AML-193 (cell line): Measurements from ENCODE around the gene ST6GALNAC5.
"Not testable (repeated sequence)": the region's sequence is repeated elsewhere in the genome, so short reads cannot be mapped to it uniquely, and the experiment has no call there.

Experiments
- DNase-seq, 2 experiments: peaks; one replicate each; lab custom pipeline; 2025; lab: John Stamatoyannopoulos, UW

The ST6GALNAC5 gene

GRCh38 chr1:76867342-76868130 is at the start of gene ST6GALNAC5:
TSS of gene ST6GALNAC5 (plus strand) at chr1:76867480.
- DNase-seq: no peak

GRCh38 chr1:76820028-76820427 is 47.3 kb upstream of the ST6GALNAC5 start:
- no peak for DNase-seq

DNA sequence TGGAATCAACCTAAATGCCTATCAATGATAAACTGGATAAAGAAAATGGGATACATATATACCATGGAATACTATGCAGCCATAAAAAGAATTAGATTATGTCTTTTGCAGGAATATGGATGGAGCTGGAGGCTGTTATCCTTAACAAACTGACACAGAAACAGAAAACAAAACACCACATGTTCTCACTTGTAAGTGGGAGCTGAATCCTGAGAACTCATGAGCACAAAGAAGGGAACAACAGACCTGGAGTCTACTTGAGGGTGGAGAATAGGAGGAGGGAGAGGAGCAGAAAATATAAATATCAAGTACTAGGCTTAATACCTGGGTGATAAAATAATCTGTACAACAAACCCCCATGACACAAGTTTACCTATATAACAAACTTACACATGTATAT is 44.3 kb upstream of the ST6GALNAC5 start:
- not testable (repeated sequence) for DNase-seq

DNA sequence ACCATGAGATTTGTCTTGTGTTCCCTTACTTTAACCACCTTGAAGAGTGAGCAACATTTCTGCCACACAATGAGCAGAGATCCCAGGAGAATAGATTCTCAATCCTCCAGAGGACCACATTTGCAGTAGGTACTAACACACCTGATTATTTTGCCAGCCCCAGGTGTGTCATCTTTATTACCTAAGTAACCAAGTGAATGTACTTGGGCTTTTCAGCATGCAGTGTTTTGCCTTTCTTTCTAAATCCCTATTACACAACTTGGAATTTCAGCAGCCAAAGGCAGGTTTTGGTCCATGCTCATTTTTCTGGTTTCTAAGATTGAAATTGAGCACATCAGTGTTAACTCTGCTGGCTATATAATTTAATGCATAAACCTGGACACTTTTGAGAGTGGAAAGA is 43.2 kb upstream of the ST6GALNAC5 start:
- no peak for DNase-seq

DNA sequence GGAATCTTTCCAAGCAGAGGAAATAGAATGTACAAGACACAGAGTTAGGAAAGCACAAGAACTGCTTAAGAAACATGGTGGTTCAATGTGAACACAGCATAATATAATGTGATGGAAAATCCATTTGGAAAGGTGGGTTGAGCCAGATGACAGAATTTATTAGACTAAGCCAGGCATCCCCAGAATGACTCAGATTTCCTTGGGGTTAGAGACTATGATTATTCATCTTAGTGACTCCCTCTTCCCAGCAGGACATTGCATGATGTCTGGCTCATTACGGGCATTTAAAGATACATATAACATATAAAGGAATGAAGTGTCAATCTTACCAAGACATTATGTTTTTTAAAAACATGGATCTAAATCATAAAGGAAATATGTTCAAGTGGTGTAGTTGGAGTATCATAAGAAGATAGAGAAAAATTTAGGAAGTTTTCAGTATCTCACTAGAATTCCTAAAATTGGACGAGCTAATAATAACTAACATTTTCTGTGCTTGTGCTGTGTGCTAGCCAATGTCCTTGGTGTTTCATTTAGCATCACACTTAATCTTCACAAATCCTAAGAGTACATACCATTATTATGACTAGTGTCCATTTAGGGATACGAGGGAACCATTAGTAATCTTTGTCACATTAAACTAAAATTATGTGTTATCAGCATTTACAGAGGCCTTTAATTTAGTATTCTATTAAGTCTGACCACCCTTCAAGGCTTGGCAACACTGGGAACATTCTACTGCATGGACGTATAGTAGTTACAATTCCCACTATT is 41.0 kb upstream of the ST6GALNAC5 start:
- no peak for DNase-seq

DNA sequence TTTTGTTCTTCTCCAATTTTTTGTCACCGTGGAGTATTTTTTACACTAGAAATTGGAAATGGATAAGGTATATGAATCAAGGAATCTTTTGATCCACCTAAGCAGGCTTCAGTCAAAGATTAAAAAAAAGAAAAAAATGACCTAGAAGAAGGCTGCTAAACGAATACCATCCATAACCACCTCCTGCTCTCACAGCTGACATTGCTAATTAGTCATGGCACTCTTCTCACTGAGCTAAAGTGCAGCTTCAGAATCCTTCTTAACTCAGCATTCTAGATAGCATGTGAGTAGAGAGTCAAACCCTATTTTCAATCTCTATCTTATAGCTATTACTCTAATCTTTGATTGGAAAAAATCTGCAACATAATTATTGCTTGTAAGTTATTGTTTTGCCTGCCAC is 40.2 kb upstream of the ST6GALNAC5 start:
- no peak for DNase-seq

- DNase-seq: peak in 1 of 2 experiments; percentile 1
Observed at GRCh38 chr1:76830373-76830772, 36.9 kb upstream of the ST6GALNAC5 start.

GRCh38 chr1:76832521-76832920 is 34.8 kb upstream of the ST6GALNAC5 start:
- no peak for DNase-seq

GRCh38 chr1:76833151-76833550 is 34.1 kb upstream of the ST6GALNAC5 start:
- DNase-seq: no peak

GRCh38 chr1:76833856-76834255 is 33.4 kb upstream of the ST6GALNAC5 start:
- DNase-seq: no peak

DNA sequence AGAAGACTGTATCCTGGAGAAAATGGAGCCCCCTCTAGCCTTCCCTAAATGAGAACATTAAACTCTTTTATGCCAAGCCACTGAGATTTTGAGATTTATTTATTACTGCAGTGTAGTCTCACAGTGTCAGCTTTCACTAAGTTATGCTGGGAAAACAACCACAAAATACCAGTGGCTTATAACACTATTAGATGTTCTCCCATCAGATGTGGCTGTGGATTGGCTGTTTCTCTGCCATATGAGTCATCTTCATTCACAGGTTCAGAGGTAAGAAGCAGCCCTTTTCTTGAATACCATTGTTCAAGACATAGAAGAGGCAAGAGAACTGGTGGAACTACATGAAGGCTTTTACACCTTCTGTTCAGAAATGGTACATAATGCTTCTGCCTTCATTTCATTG is 32.1 kb upstream of the ST6GALNAC5 start:
- DNase-seq: no peak

DNA sequence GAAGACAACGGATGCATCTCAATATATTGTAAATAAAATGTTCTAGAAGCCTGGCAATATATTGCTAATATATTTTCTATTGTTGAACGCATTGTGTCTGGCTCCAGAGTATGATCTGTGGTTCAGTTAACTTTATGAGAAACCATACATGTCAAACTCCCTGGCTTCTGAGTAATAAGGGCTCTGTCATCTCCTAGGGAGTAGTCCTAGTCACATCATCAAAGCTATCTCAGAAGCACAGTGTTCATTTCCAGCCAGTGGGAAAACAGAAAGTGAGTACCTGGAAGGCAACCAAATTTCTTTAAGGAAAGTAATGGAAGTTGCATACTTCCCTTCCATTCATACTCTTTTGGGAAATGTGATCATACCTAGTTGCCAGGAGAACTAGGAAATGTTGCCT is 27.0 kb upstream of the ST6GALNAC5 start:
- no peak for DNase-seq

GRCh38 chr1:76841460-76841859 is 25.8 kb upstream of the ST6GALNAC5 start:
- no peak for DNase-seq

DNA sequence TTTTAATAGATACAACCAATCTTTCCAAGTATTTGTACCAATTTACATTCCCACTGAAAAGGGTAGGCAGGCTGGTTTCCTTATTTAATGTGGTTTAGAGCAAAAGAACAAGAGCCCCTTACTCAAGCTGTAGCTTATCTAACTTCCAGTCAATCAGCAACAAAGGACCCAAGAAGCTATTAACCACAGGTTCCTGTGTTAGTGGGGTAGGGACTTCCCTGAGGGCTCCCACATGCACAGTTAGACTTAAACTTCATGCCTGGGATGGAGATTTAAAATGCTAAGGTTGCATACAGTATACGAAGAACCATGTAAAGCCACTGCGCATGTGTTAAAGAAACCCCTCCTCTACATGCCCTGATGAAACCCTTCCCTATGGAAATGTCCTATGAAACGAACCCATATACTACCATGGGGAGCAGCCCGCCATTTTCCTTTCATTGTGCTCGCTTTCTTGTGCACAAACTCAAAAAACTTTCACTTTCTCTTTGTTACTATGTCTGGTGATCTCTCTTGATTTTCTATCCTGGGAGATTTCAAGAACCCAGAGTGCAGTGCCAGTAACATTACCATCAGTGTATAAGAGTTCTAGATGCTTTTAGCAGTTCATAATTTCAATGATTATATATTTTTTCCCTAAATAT is 23.3 kb upstream of the ST6GALNAC5 start:
- no peak for DNase-seq

- no peak for DNase-seq
Observed at GRCh38 chr1:76854255-76854654, 13.0 kb upstream of the ST6GALNAC5 start.

- no peak for DNase-seq
Observed at GRCh38 chr1:76856104-76856503, 11.2 kb upstream of the ST6GALNAC5 start.

DNA sequence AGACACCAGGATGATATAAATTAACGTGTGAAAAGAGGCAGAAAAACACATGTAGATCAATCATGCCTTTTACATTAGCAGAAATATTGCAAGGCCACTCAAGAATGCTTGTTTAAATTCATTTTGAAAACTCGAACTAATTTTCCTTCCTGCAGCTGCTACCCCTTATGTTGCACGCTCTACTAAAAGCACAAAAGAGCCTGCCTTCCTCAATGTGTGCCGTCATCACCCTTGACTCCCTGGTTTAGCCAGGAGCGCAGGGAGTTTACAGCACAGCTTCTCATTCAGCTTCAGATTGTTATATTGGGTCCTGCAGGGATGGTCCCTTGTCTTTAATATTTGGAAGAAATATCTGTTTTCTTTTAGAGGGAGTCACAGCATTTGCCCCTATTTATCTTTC is 10.1 kb upstream of the ST6GALNAC5 start:
- DNase-seq: no peak

GRCh38 chr1:76857973-76858372 is 9.3 kb upstream of the ST6GALNAC5 start:
- DNase-seq: no peak

DNA sequence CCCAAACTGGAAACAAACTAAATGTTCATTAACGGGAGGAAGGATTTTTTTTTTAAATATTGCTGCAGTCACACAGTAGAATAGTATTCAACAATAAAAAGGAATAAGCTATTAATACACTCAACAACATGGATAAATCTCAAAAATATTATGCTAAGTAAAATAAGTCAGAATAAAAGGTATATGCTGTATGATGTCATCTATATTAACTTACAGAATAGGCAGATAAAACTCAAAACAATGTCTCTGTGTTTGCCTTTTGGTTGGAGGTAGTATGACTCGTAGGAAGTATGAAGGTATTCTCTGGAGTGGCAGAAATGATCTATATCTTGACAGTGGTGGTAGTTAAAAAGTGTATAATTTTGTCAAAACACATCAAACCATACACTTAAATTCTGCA is 6.1 kb upstream of the ST6GALNAC5 start:
- no peak for DNase-seq

DNA sequence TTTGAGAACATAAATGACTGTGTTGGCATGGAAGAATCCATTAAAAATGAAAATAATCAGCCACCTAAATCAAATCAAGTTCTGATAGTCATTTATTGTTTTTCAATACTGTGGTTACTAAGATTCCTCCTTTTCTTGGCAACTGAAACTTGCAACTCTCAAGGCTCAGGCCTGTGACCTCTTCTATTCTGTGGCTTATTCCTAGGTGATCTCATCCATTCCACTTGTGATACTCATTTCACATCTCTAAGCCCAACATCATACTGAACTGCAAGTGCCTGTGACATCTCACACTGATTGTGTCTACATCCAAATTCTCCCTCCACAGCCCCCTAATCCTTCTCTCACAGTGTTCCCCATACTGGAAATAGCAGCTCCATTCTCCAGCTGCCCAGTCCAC is 4.8 kb upstream of the ST6GALNAC5 start:
- DNase-seq: no peak

DNA sequence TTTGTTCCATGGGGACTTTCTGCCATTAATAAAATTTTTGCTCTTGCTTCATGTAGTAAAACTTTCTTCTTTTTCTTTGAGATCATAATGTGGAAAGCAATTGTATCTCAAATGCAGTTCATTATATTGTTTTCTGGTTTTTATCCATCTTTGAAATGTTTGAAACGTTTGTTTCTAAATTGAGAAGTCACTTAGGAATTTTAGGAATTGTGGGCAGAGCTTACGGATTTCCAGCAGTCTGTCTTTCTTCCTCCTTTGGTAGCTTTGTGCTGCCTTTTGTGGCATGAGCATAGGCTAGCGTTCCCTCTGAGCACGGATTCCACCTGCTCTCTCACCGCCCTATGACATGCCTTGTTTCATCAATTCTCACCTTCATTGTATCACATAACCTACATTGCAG is 2.9 kb upstream of the ST6GALNAC5 start:
- no peak for DNase-seq

GRCh38 chr1:76865696-76866286 is 1.5 kb upstream of the ST6GALNAC5 start:
- no peak for DNase-seq

- DNase-seq: no peak
Observed at GRCh38 chr1:76866566-76866965, 714 bp upstream of the ST6GALNAC5 start.
